BE2C (cell line): Measurements from ENCODE around the gene ARHGAP24.

Source experiments
- DNase-seq: peaks from one replicate; pipeline ENCODE4 v3.0.0-alpha.2; 2020
- H3K27me3 ChIP-seq: fragments of 250-450 bp; sonication (Bioruptor Pico); 2 replicates; pipeline ENCODE4 v1.5.1; 2020; ENCODE audit warnings: mild to moderate bottlenecking
- H3K36me3 ChIP-seq: fragments of 250-450 bp; sonication (Bioruptor Pico); 2 replicates; pipeline ENCODE4 v1.5.1; 2020; ENCODE audit warnings: mild to moderate bottlenecking
- H3K4me1 ChIP-seq: fragments of 250-450 bp; sonication (Bioruptor Pico); 2 replicates; pipeline ENCODE4 v1.5.1; 2020
- H3K4me3 ChIP-seq: 2 replicates; pipeline ENCODE4 v1.5.1; 2011; ENCODE audit warnings: low read depth, low read length
- H3K9me3 ChIP-seq: fragments of 250-450 bp; sonication (Bioruptor Pico); 2 replicates; pipeline ENCODE4 v1.5.1; 2020
- TF ChIP-seq, protein P1 (sequence below): IDR thresholded peaks from 2 replicates; pipeline ENCODE4 v1.5.1; 2012; ENCODE audit warnings: mild to moderate bottlenecking, low read depth, low read length

The ARHGAP24 gene

DNA sequence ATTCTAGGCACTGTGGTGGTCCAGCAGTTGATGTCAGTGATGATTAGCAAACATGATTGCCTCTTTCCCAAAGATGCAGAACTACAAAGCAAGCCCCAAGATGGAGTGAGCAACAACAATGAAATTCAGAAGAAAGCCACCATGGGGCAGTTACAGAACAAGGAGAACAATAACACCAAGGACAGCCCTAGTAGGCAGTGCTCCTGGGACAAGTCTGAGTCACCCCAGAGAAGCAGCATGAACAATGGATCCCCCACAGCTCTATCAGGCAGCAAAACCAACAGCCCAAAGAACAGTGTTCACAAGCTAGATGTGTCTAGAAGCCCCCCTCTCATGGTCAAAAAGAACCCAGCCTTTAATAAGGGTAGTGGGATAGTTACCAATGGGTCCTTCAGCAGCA, 519.6 kb downstream of the ARHGAP24 start:
- TF ChIP-seq, protein P1, sequence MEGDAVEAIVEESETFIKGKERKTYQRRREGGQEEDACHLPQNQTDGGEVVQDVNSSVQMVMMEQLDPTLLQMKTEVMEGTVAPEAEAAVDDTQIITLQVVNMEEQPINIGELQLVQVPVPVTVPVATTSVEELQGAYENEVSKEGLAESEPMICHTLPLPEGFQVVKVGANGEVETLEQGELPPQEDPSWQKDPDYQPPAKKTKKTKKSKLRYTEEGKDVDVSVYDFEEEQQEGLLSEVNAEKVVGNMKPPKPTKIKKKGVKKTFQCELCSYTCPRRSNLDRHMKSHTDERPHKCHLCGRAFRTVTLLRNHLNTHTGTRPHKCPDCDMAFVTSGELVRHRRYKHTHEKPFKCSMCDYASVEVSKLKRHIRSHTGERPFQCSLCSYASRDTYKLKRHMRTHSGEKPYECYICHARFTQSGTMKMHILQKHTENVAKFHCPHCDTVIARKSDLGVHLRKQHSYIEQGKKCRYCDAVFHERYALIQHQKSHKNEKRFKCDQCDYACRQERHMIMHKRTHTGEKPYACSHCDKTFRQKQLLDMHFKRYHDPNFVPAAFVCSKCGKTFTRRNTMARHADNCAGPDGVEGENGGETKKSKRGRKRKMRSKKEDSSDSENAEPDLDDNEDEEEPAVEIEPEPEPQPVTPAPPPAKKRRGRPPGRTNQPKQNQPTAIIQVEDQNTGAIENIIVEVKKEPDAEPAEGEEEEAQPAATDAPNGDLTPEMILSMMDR = no peak
- H3K9me3 ChIP-seq = no peaks in the 10 kb centered on the region
- no peak for DNase-seq
- H3K36me3 ChIP-seq = no peaks in the 10 kb centered on the region
- no peaks in the 10 kb centered on the region for H3K27me3 ChIP-seq
- peaks cover 3% of the 10 kb centered on the region; the same call in 1 of the 2 replicates for H3K4me1 ChIP-seq
- no peak overlapping the region for H3K4me3 ChIP-seq

DNA sequence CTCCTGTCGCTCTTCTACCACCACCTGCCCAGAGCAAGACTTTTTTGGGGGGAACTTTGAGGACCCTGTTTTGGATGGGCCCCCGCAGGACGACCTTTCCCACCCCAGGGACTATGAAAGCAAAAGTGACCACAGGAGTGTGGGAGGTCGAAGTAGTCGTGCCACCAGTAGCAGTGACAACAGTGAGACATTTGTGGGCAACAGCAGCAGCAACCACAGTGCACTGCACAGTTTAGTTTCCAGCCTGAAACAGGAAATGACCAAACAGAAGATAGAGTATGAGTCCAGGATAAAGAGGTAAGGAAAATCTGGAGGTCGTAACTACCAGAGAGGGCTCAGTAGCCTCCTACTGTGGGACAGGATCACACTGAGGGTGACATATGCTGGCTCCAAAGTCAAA, 520.4 kb downstream of the ARHGAP24 start:
- no peak for DNase-seq
- TF ChIP-seq, protein P1 = no peak
- no peaks in the 10 kb centered on the region for H3K36me3 ChIP-seq
- no peak overlapping the region for H3K4me3 ChIP-seq
- H3K9me3 ChIP-seq = no peaks in the 10 kb centered on the region
- no peaks in the 10 kb centered on the region for H3K27me3 ChIP-seq
- H3K4me1 ChIP-seq = peaks cover 4% of the 10 kb centered on the region; the same call in 1 of the 2 replicates

DNA sequence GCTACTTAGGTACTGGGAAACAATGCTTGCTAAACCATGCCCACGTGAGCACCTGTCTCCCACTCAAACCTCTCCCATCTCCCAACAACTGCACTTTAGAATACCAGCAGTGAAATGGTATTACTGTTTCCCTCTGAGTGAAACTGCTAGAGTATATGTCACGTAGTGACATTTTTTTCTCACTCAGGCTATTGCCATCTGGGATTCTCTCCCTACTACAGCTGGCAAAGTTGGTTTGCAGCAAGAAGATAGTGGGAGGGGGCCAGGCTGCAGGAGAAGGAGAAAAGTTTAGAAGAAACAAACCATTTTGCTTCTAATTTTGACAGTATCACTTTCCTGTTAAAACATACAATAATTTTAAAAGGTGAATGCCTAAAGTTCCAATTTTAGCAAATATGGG, 526.6 kb downstream of the ARHGAP24 start:
- no peak for DNase-seq
- H3K4me3 ChIP-seq = no peak overlapping the region

GRCh38 chr4:86004030-86004429, 529.1 kb downstream of the ARHGAP24 start:
- Histone ChIP-seq H3K27me3 (no peaks in the 10 kb centered on the region), H3K9me3 (no peaks in the 10 kb centered on the region), H3K4me1 (peaks cover 4% of the 10 kb centered on the region; the same call in 1 of the 2 replicates), H3K4me3 (no peak overlapping the region), H3K36me3 (no peaks in the 10 kb centered on the region)
- TF ChIP-seq, protein P1 = no peak
- DNase-seq = no peak

More for the DNA sequence above, 526.6 kb downstream of the ARHGAP24 start:
- H3K9me3 ChIP-seq = no peaks in the 10 kb centered on the region
- H3K4me1 ChIP-seq = peaks cover 4% of the 10 kb centered on the region; the same call in 1 of the 2 replicates
- H3K36me3 ChIP-seq = no peaks in the 10 kb centered on the region
- TF ChIP-seq, protein P1 = no peak
- H3K27me3 ChIP-seq = no peaks in the 10 kb centered on the region

DNA sequence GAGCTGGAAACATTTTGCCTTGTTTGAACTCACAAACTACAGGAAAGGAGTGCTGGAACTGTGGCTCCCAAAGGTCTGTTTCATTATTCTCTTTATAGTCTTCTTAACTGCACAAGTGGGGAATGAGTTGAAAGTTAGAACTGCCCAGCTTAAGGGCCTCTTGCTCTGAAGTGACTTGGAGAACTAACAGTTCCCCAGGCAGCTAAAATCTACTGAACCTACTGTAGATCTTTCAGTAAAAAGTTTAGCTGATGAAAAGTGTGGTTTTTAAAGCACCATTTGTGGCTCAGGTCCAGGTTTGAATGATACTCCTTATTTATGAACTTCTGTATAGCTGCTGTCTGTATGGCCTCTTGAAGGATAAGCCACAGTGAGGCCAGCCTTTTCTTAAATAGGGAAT, 531.1 kb downstream of the ARHGAP24 start:
- no peak overlapping the region for H3K4me3 ChIP-seq
- H3K27me3 ChIP-seq = no peaks in the 10 kb centered on the region
- no peaks in the 10 kb centered on the region for H3K9me3 ChIP-seq
- H3K36me3 ChIP-seq = no peaks in the 10 kb centered on the region
- TF ChIP-seq, protein P1 = no peak
- no peak for DNase-seq
- H3K4me1 ChIP-seq = no peaks in the 10 kb centered on the region

DNA sequence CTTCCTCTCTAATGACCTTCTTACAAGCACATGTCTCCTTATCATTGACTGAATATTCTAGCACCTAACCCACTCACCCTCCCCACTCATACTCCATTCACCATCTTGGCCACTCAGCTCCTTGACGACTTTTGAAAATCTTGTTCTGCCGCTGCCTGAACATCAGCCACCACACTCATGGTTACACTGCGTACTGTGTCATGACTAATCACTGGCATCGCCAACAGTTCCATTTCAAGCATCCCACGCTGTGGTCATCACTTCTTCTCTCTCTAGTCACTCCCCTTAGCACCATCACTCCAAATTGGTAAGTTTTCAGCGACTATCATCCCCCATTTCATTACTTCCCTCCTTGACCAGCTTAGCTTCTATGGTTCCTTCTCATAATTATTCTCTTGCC, 532.1 kb downstream of the ARHGAP24 start:
- no peak overlapping the region for H3K4me3 ChIP-seq
- TF ChIP-seq, protein P1 = no peak
- DNase-seq = no peak

More for the DNA sequence above, 532.1 kb downstream of the ARHGAP24 start:
- no peaks in the 10 kb centered on the region for H3K27me3 ChIP-seq
- H3K9me3 ChIP-seq = no peaks in the 10 kb centered on the region
- no peaks in the 10 kb centered on the region for H3K36me3 ChIP-seq
- H3K4me1 ChIP-seq = no peaks in the 10 kb centered on the region
